RWPE2 (cell line): ENCODE measurements around the gene ANTXR1.

Experiments used
- ATAC-seq: fragments of 200-7000 bp; cut with Tn5 transposase; 3 replicates; pipeline ENCODE4 v1.9.1; 2021; ENCODE audit warnings: low read depth
- DNase-seq: peaks from one replicate; pipeline ENCODE4 v3.0.0-alpha.2; 2020; ENCODE audit warnings: low spot score
- H3K27ac ChIP-seq: fragments of 450-650 bp; 2 replicates; pipeline ENCODE4 v1.5.1; 2017; ENCODE audit warnings: mild to moderate bottlenecking; ENCODE audit not compliant: poor library complexity, severe bottlenecking
- H3K27me3 ChIP-seq: fragments of 250-450 bp; sonication (Bioruptor Pico); 2 replicates; pipeline ENCODE4 v1.5.1; 2021; ENCODE audit warnings: mild to moderate bottlenecking, moderate library complexity; ENCODE audit not compliant: insufficient read depth, poor library complexity, severe bottlenecking
- H3K36me3 ChIP-seq: fragments of 250-450 bp; sonication (Bioruptor Pico); 2 replicates; pipeline ENCODE4 v1.5.1; 2020; ENCODE audit warnings: low read depth, mild to moderate bottlenecking, moderate library complexity
- H3K4me1 ChIP-seq: fragments of 250-450 bp; sonication (Bioruptor Pico); 2 replicates; pipeline ENCODE4 v1.5.1; 2021; ENCODE audit warnings: mild to moderate bottlenecking, moderate library complexity; ENCODE audit not compliant: insufficient read depth, poor library complexity, severe bottlenecking
- H3K4me3 ChIP-seq: fragments of 250-450 bp; sonication (Bioruptor Pico); 2 replicates; pipeline ENCODE4 v1.5.1; 2021; ENCODE audit warnings: mild to moderate bottlenecking, moderate library complexity; ENCODE audit not compliant: severe bottlenecking
- H3K9me3 ChIP-seq: fragments of 250-450 bp; sonication (Bioruptor Pico); 2 replicates; pipeline ENCODE4 v1.5.1; 2021; ENCODE audit warnings: mild to moderate bottlenecking, moderate library complexity; ENCODE audit not compliant: severe bottlenecking
- TF ChIP-seq, protein P1 (sequence below): fragments of 450-650 bp; IDR thresholded peaks from one replicate; pipeline ENCODE4 v1.5.1; 2017; ENCODE audit warnings: mild to moderate bottlenecking, moderate library complexity; ENCODE audit not compliant: poor library complexity, severe bottlenecking

Gene ANTXR1

GRCh38 chr2:69195706-69196105 is 182.7 kb downstream of the ANTXR1 start:
- Histone ChIP-seq H3K4me3 (no peak overlapping the region), H3K9me3 (no peaks in the 10 kb centered on the region), H3K27me3 (no peaks in the 10 kb centered on the region), H3K36me3 (peaks cover 17% of the 10 kb centered on the region), H3K4me1 (no peaks in the 10 kb centered on the region), H3K27ac (no peak overlapping the region)
- DNase-seq (no peak), ATAC-seq (no peak)
- TF ChIP-seq, protein P1, sequence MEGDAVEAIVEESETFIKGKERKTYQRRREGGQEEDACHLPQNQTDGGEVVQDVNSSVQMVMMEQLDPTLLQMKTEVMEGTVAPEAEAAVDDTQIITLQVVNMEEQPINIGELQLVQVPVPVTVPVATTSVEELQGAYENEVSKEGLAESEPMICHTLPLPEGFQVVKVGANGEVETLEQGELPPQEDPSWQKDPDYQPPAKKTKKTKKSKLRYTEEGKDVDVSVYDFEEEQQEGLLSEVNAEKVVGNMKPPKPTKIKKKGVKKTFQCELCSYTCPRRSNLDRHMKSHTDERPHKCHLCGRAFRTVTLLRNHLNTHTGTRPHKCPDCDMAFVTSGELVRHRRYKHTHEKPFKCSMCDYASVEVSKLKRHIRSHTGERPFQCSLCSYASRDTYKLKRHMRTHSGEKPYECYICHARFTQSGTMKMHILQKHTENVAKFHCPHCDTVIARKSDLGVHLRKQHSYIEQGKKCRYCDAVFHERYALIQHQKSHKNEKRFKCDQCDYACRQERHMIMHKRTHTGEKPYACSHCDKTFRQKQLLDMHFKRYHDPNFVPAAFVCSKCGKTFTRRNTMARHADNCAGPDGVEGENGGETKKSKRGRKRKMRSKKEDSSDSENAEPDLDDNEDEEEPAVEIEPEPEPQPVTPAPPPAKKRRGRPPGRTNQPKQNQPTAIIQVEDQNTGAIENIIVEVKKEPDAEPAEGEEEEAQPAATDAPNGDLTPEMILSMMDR: no peak

- Histone ChIP-seq H3K27me3 (no peaks in the 10 kb centered on the region), H3K4me3 (no peak overlapping the region), H3K36me3 (peaks cover 17% of the 10 kb centered on the region), H3K27ac (no peak overlapping the region), H3K4me1 (no peaks in the 10 kb centered on the region), H3K9me3 (no peaks in the 10 kb centered on the region)
- no peak for DNase-seq
- TF ChIP-seq, protein P1: no peak
- ATAC-seq: no peak
These were observed 183.5 kb downstream of the ANTXR1 start for GRCh38 chr2:69196327-69197117.

DNA sequence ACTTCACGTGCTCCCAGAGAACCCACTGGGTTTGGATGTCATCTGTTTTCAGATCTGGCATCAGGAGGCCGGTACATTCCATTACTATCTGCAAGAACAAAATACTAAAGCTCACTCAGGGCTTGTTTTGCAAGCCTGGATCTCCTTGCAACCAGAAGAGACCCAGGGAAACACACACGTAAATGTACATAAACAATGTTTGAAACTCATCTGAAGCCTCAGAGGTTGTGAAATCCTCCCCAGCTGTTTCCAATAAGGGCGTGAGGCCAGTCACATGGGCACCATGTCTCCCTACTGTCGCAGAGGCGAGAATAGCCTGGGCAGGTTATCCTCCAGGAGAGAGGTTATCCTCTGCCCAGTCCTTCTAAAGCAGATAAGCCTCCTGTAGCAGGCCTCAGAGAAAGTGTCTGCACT is 187.1 kb downstream of the ANTXR1 start:
- Histone ChIP-seq H3K9me3 (no peaks in the 10 kb centered on the region), H3K4me1 (no peaks in the 10 kb centered on the region), H3K4me3 (no peak overlapping the region), H3K36me3 (peaks cover 6% of the 10 kb centered on the region; the same call in 1 of the 2 replicates), H3K27ac (no peak overlapping the region), H3K27me3 (no peaks in the 10 kb centered on the region)
- no peak for ATAC-seq
- no peak for DNase-seq
- TF ChIP-seq, protein P1: no peak

GRCh38 chr2:69201259-69201658 is 188.3 kb downstream of the ANTXR1 start:
- DNase-seq: no peak
- no peaks in the 10 kb centered on the region for H3K4me1 ChIP-seq
- no peaks in the 10 kb centered on the region for H3K9me3 ChIP-seq
- no peak for ATAC-seq
- no peak overlapping the region for H3K27ac ChIP-seq
- peaks cover 6% of the 10 kb centered on the region; the same call in 1 of the 2 replicates for H3K36me3 ChIP-seq
- H3K27me3 ChIP-seq: no peaks in the 10 kb centered on the region
- no peak overlapping the region for H3K4me3 ChIP-seq
- TF ChIP-seq, protein P1: no peak

GRCh38 chr2:69202327-69202726 is 189.3 kb downstream of the ANTXR1 start:
- no peaks in the 10 kb centered on the region for H3K27me3 ChIP-seq
- H3K4me3 ChIP-seq: no peak overlapping the region
- H3K4me1 ChIP-seq: no peaks in the 10 kb centered on the region
- TF ChIP-seq, protein P1: no peak
- H3K36me3 ChIP-seq: peaks cover 6% of the 10 kb centered on the region; the same call in 1 of the 2 replicates
- ATAC-seq (no peak), DNase-seq (no peak)
- no peaks in the 10 kb centered on the region for H3K9me3 ChIP-seq
- no peak overlapping the region for H3K27ac ChIP-seq
